ENCODE results near the gene VPS52.
"Not testable (repeated sequence)": the region's sequence is repeated elsewhere in the genome, so short reads cannot be mapped to it uniquely, and the experiment has no call there.

VPS52 gene

GRCh38 chr6:33276581-33276863 lies 4.8 kb upstream of the VPS52 start:
- POLR2A ChIA-PET = interaction anchor here (1.2 to 4.2 kb wide), 11 partner anchors 13 to 305 kb away, joined by 3 to 37 read pairs (median 6); partner anchors contain the start of genes PFDN6, RGL2, RING1 and TAPBP
- TF ChIP-seq HDGF (IDR thresholded peaks at IDR 0.05; ENCODE audit: borderline replicate concordance) (no peak), SUZ12 (IDR thresholded peaks at IDR 0.05) (no peak), ZNF384 (IDR thresholded peaks at IDR 0.05) (no peak), ARNT (IDR thresholded peaks at IDR 0.05) (no peak), TARDBP (IDR thresholded peaks at IDR 0.05) (no peak), FOXK2 (IDR thresholded peaks at IDR 0.05) (no peak), FOXA1 (IDR thresholded peaks at IDR 0.05) (no peak), FOXM1 (IDR thresholded peaks at IDR 0.05; ENCODE audit: borderline replicate concordance) (no peak), BHLHE40 (IDR thresholded peaks at IDR 0.05; ENCODE audit: borderline replicate concordance) (no peak)
- DNase-seq (ENCODE audit: extremely low spot score) = no peak
- CTCF ChIA-PET = interaction anchor here (0.7 to 1.9 kb wide), 7 partner anchors 23 to 322 kb away, joined by 3 to 16 read pairs (median 3); no protein-coding TSS in a partner anchor

DNA sequence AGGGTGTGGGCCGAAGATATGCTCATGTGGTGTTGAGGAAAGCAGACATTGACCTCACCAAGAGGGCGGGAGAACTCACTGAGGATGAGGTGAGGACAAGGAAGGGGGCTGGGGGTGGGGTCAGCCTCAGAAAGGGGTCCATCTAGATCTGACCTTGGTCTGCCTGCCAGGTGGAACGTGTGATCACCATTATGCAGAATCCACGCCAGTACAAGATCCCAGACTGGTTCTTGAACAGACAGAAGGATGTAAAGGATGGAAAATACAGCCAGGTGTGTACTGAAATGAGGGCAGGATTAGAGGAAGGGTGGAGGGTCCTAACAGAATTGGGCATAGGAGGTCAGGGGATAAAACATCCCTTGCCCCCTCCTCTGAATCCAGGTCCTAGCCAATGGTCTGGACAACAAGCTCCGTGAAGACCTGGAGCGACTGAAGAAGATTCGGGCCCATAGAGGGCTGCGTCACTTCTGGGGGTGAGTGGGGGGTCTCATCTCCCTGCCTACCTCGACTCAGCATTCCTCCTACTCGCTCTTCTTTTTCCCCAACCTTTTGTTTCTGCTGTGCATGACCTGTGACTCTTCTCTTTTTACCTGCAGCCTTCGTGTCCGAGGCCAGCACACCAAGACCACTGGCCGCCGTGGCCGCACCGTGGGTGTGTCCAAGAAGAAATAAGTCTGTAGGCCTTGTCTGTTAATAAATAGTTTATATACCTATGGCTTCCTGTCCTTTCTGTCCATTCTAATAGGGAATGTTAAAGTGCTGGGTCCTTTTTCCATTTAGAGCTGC lies 4.3 kb upstream of the VPS52 start:
- CTCF ChIA-PET = interaction anchor here (0.7 to 1.9 kb wide), 5 partner anchors 24 to 321 kb away, joined by 3 to 16 read pairs (median 3); no protein-coding TSS in a partner anchor
- DNase-seq (ENCODE audit: extremely low spot score) = not testable (repeated sequence)
- POLR2A ChIA-PET = interaction anchor here (1.2 to 4.2 kb wide), 8 partner anchors 13 to 114 kb away, joined by 3 to 37 read pairs (median 12); partner anchors contain the start of genes PFDN6, RGL2, RING1 and TAPBP

GRCh38 chr6:33273924-33274902 lies 2.5 kb upstream of the VPS52 start:
- POLR2A ChIA-PET = no interaction called here
- no peak for DNase-seq (ENCODE audit: extremely low spot score)
- no peak for TF ChIP-seq PKNOX1 (IDR thresholded peaks at IDR 0.05)
- TF ChIP-seq HDGF (IDR thresholded peaks at IDR 0.05; ENCODE audit: borderline replicate concordance) = no peak
- TF ChIP-seq BHLHE40 (IDR thresholded peaks at IDR 0.05; ENCODE audit: borderline replicate concordance) = no peak
- TF ChIP-seq L3MBTL2 (conservative IDR thresholded peaks at IDR 0.05) = no peak
- TF ChIP-seq FOXK2 (IDR thresholded peaks at IDR 0.05) = no peak
- TF ChIP-seq FOXA1 (IDR thresholded peaks at IDR 0.05) = no peak
- TF ChIP-seq CTBP1 (IDR thresholded peaks at IDR 0.05; ENCODE audit: borderline replicate concordance) = no peak
- no peak for TF ChIP-seq FOXM1 (IDR thresholded peaks at IDR 0.05; ENCODE audit: borderline replicate concordance)
- no peak for TF ChIP-seq ZNF384 (IDR thresholded peaks at IDR 0.05)
- TF ChIP-seq SP1 (IDR thresholded peaks at IDR 0.05) = no peak
- no peak for TF ChIP-seq ELF4 (IDR thresholded peaks at IDR 0.05)
- CTCF ChIA-PET = no interaction called here

- ChIA-PET POLR2A (interaction anchor here (2.4 to 5.5 kb wide), 4 partner anchors 16 to 45 kb away, joined by 17 to 54 read pairs (median 26); partner anchors contain the start of genes PFDN6, RGL2, WDR46 and ZBTB22), CTCF (no interaction called here)
- no peak for DNase-seq (ENCODE audit: extremely low spot score)
- TF ChIP-seq CTBP1 (IDR thresholded peaks at IDR 0.05; ENCODE audit: borderline replicate concordance) (no peak), FOXM1 (IDR thresholded peaks at IDR 0.05; ENCODE audit: borderline replicate concordance) (no peak), HDGF (IDR thresholded peaks at IDR 0.05; ENCODE audit: borderline replicate concordance) (no peak), ARNT (IDR thresholded peaks at IDR 0.05) (no peak), ELF4 (IDR thresholded peaks at IDR 0.05) (no peak), LEF1 (IDR thresholded peaks at IDR 0.05; ENCODE audit: borderline replicate concordance) (no peak), SP1 (IDR thresholded peaks at IDR 0.05) (no peak), PKNOX1 (IDR thresholded peaks at IDR 0.05) (no peak), BHLHE40 (IDR thresholded peaks at IDR 0.05; ENCODE audit: borderline replicate concordance) (no peak), TARDBP (IDR thresholded peaks at IDR 0.05) (no peak), FOXK2 (IDR thresholded peaks at IDR 0.05) (no peak), ZNF384 (IDR thresholded peaks at IDR 0.05) (no peak), L3MBTL2 (conservative IDR thresholded peaks at IDR 0.05) (no peak), FOXA1 (IDR thresholded peaks at IDR 0.05) (no peak), NFRKB (IDR thresholded peaks at IDR 0.05) (no peak), SUZ12 (IDR thresholded peaks at IDR 0.05) (no peak)
Measured at GRCh38 chr6:33273129-33273923, 1.6 kb upstream of the VPS52 start.

DNA sequence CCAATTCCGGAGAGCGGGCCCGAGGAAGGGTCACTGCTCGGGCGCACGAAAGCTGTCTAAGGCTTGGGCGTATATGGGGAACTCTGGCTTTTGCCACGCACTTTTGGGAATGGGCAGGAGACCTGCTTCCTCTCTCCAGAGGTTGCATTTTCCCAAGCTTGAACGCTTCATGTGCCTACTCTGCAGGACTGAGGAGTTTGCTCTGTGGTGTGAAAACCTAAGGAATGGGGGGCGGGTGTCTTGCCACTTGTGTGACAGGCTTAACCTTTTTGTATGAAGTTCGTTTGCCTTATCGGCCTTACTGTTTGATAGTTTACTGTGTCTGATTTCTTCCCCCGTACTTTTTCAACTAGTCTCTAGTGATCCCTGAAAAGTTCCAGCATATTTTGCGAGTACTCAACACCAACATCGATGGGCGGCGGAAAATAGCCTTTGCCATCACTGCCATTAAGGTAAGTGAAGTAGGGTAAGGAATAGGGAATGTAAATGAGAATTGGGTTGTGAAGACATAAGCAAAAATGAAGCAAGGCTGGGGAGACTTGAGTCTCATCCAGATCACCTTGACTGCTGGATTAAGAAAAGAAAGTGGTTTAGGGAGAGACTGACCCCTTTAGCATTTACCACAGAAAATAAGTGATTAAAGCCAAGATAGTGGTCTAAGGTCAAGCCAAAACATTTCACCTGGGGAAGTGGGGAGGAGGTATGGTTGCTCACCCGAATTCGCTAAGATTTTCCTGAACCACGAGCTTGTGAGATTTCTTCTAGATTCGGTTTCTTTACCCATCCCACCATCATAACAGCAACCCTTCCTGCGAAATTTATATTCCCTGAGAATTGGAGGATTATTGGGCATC lies 826 bp upstream of the VPS52 start:
- CTCF ChIA-PET = interaction anchor here (0.6 to 1.0 kb wide), 2 partner anchors 24 to 28 kb away, joined by 4 to 8 read pairs; no protein-coding TSS in a partner anchor

More for the DNA sequence above, 826 bp upstream of the VPS52 start:
- no peak for DNase-seq (ENCODE audit: extremely low spot score)
- POLR2A ChIA-PET = interaction anchor here (0.8 to 5.5 kb wide), 19 partner anchors 11 to 301 kb away, joined by 3 to 54 read pairs (median 7); partner anchors contain the start of genes HSD17B8, PFDN6, RGL2 and RING1
- no peak for TF ChIP-seq ARNT (IDR thresholded peaks at IDR 0.05)
- no peak for TF ChIP-seq L3MBTL2 (conservative IDR thresholded peaks at IDR 0.05)
- no peak for TF ChIP-seq TARDBP (IDR thresholded peaks at IDR 0.05)
- TF ChIP-seq ELF4 (IDR thresholded peaks at IDR 0.05) = no peak
- TF ChIP-seq NFRKB (IDR thresholded peaks at IDR 0.05) = no peak
- TF ChIP-seq LEF1 (IDR thresholded peaks at IDR 0.05; ENCODE audit: borderline replicate concordance) = no peak
- TF ChIP-seq FOXA1 (IDR thresholded peaks at IDR 0.05) = no peak
- TF ChIP-seq SP1 (IDR thresholded peaks at IDR 0.05) = no peak
- TF ChIP-seq FOXM1 (IDR thresholded peaks at IDR 0.05; ENCODE audit: borderline replicate concordance) = no peak
- no peak for TF ChIP-seq FOXK2 (IDR thresholded peaks at IDR 0.05)
- no peak for TF ChIP-seq CTBP1 (IDR thresholded peaks at IDR 0.05; ENCODE audit: borderline replicate concordance)
- TF ChIP-seq HDGF (IDR thresholded peaks at IDR 0.05; ENCODE audit: borderline replicate concordance) = no peak
- no peak for TF ChIP-seq PKNOX1 (IDR thresholded peaks at IDR 0.05)
- no peak for TF ChIP-seq SUZ12 (IDR thresholded peaks at IDR 0.05)
- TF ChIP-seq ZNF384 (IDR thresholded peaks at IDR 0.05) = no peak
- no peak for TF ChIP-seq BHLHE40 (IDR thresholded peaks at IDR 0.05; ENCODE audit: borderline replicate concordance)
